ENCODE measurements around the gene FARP1. TPM values are rescaled to one million over a fixed set of nuclear protein-coding genes. Genes with fewer than 3 reads are reported as not detected.

FARP1 gene, protein sequence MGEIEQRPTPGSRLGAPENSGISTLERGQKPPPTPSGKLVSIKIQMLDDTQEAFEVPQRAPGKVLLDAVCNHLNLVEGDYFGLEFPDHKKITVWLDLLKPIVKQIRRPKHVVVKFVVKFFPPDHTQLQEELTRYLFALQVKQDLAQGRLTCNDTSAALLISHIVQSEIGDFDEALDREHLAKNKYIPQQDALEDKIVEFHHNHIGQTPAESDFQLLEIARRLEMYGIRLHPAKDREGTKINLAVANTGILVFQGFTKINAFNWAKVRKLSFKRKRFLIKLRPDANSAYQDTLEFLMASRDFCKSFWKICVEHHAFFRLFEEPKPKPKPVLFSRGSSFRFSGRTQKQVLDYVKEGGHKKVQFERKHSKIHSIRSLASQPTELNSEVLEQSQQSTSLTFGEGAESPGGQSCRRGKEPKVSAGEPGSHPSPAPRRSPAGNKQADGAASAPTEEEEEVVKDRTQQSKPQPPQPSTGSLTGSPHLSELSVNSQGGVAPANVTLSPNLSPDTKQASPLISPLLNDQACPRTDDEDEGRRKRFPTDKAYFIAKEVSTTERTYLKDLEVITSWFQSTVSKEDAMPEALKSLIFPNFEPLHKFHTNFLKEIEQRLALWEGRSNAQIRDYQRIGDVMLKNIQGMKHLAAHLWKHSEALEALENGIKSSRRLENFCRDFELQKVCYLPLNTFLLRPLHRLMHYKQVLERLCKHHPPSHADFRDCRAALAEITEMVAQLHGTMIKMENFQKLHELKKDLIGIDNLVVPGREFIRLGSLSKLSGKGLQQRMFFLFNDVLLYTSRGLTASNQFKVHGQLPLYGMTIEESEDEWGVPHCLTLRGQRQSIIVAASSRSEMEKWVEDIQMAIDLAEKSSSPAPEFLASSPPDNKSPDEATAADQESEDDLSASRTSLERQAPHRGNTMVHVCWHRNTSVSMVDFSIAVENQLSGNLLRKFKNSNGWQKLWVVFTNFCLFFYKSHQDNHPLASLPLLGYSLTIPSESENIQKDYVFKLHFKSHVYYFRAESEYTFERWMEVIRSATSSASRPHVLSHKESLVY
- total RNA-seq (2022; extraction: Qiagen RNA extraction): 9.6 to 11.6 TPM (median 11.4 TPM) in 5 replicates

DNA sequence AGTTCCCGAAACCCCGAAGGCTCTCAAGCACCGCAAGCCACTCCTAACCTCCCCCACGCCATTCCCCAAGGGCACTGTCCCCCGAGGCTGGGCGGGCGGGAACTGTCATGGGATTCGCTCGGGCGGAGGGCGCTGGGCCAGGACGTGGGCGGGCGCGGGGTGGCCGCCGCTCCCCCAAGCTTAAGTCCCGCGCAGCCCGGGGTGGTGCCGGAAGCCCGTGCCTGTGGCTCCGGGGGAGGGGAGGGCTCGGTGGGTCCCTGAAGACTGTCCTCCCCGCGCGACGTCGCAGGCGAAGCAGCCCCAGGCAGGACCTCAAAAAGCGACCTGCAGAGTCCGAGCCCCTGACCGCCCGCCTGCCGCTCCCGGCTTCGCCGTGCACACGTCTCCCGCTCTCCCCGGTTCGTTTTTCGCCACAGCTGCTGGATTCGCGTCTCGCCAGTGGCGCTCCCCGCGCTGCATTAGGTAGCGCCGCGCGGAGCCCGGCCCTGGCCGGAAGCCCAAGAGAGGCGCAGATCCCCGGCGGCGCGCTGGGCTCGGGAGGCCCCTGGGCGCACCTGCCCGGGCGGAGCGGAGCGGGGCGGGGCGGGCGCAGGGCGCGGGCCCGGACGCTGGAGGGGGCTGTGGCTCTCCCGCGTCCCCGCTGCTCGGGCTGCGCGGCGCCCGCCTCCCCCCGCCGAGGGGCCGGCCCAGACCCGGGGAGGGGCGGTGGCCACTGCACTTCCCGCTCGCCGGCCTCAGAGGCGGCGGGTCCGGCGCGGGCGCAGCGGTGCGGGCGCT lies at the start of gene FARP1:
TSS of gene FARP1 (plus strand) at position 715 of the 777 bp plus-strand sequence. CDS start 70,149 bp downstream, outside the sequence.

DNA sequence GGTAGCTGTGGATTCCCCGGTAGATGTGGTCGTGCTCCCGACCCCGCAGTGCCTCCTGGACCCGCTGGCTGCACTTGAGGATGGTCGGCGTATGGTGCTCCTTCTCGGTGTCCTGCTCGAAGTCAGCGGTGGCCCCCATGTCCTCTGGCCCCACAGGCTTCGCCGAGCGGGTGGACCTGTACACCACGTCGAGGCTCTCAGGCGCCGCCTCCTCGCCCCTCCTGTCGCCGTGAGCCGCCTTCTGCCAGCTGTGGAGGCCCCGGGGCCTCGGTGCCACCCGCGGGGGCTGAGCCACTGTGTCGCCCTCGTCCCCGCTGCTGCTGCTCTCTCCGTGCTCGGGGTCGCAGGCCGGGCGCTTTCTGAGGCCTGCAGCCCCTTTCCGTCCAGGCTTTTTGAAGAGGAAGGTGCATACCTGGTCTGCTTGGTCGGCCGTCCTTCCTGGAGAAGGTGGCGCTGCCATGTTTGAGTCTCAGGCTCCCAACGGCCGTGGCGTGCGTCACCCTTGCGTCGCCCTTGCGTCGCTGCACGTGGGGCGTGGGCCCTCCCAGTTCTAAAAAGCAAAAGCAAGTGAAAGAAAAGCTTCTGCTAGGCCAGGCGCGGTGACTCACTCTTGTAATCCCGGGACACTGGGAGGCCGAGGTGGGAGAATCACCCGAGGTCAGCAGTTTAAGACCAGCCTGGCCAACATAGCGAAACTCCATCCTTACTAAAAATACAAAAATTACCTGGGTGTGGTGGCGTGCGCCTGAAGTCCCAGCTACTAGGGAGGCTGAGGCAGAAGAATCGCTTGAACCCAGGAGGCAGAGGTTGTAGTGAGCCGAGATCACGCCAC lies 34.1 kb downstream of the FARP1 start, which contains the start of gene RNF113B:
TSS of gene RNF113B (minus strand) at position 493 of the 832 bp plus-strand sequence. CDS start at position 460, 33 bp downstream.

Other genes starting within 250 kb of the FARP1 start
- 71.0 to 98.0 TPM (median 84.2 TPM) in 5 replicates for gene IPO5, start 189.4 kb upstream of the FARP1 start, total RNA-seq (2022; extraction: Qiagen RNA extraction)
- not detected in 5 replicates for gene RNF113B, start 34.2 kb downstream of the FARP1 start, total RNA-seq (2022; extraction: Qiagen RNA extraction)